ENCODE results near the gene E2F7.

E2F7 gene

GRCh38 chr12:77062846-77063461 is 2.4 kb downstream of the E2F7 start:
- DNase-seq, result no peak

GRCh38 chr12:77062396-77062795 is 3.0 kb downstream of the E2F7 start:
- no peak for DNase-seq

GRCh38 chr12:77060883-77061240 is 4.5 kb downstream of the E2F7 start:
- DNase-seq, result no peak

- no peak for DNase-seq
Measured at GRCh38 chr12:77060136-77060882, 5.1 kb downstream of the E2F7 start.

- DNase-seq, result no peak
Measured at GRCh38 chr12:77058740-77059139, 6.6 kb downstream of the E2F7 start.

GRCh38 chr12:77054851-77055250 is 10.5 kb downstream of the E2F7 start:
- DNase-seq, result no peak

- no peak for DNase-seq
Measured at GRCh38 chr12:77053259-77053658, 12.1 kb downstream of the E2F7 start.

GRCh38 chr12:77049767-77050353 is 15.5 kb downstream of the E2F7 start:
- peak; percentile 62 for DNase-seq

GRCh38 chr12:77047341-77048109 is 17.8 kb downstream of the E2F7 start:
- no peak for DNase-seq

GRCh38 chr12:77046468-77046867 is 18.9 kb downstream of the E2F7 start:
- no peak for DNase-seq

GRCh38 chr12:77045183-77045582 is 20.2 kb downstream of the E2F7 start:
- DNase-seq, result no peak

- DNase-seq, result no peak
Measured at GRCh38 chr12:77044721-77045120, 20.6 kb downstream of the E2F7 start.

GRCh38 chr12:77042833-77043232 is 22.5 kb downstream of the E2F7 start:
- DNase-seq, result no peak

GRCh38 chr12:77040231-77040630 is 25.1 kb downstream of the E2F7 start:
- DNase-seq, result no peak

- no peak for DNase-seq
Measured at GRCh38 chr12:77035226-77035625, 30.1 kb downstream of the E2F7 start.

GRCh38 chr12:77033658-77034536 is 31.5 kb downstream of the E2F7 start:
- no peak for DNase-seq

GRCh38 chr12:77032406-77032805 is 33.0 kb downstream of the E2F7 start:
- no peak for DNase-seq

- DNase-seq, result no peak
Measured at GRCh38 chr12:77031745-77032144, 33.6 kb downstream of the E2F7 start.

- no peak for DNase-seq
Measured at GRCh38 chr12:77025782-77026314, 39.5 kb downstream of the E2F7 start.

- no peak for DNase-seq
Measured at GRCh38 chr12:77023501-77023900, 41.9 kb downstream of the E2F7 start.

- DNase-seq, result no peak
Measured at GRCh38 chr12:77019920-77020319, 45.4 kb downstream of the E2F7 start.

- no peak for DNase-seq
Measured at GRCh38 chr12:77016606-77017005, 48.8 kb downstream of the E2F7 start.

All from NCI-H1048 (cell line).